GM19025 (cell line): ENCODE data around the gene SPDEF.

Experiments
- ATAC-seq: cut with Tn5 transposase; IDR thresholded peaks from one replicate; pipeline ENCODE4 v1.9.1; 2021; ENCODE audit warnings: mild to moderate bottlenecking, low read depth, moderate library complexity; ENCODE audit not compliant: unreplicated experiment

SPDEF gene

DNA sequence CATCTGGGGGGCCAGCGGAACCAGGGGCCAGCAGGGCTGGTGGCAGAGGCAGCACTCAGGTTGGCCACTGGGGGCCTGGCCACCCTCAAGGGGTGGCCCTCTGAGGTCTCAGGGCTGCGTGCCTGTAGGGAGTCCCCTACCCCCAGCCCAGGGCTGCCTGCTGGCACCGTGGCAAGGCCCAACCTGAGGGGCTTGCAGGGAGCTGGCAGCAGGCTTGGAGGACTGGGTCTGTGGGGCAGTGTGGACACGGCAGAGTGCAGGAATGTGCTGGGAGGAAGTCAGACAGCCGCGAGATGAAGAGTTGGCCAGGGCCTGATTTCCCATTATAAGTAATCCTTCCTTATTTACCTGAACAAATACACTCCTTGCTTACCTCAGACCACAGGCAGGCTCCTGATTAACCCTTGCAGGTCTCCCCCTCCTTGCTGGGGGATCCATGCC, at the start of gene SPDEF:
Gene SPDEF (minus strand): TSS at position 299 of the 441 bp plus-strand sequence. CDS start 11,874 bp downstream, outside the sequence.
- ATAC-seq = no peak

DNA sequence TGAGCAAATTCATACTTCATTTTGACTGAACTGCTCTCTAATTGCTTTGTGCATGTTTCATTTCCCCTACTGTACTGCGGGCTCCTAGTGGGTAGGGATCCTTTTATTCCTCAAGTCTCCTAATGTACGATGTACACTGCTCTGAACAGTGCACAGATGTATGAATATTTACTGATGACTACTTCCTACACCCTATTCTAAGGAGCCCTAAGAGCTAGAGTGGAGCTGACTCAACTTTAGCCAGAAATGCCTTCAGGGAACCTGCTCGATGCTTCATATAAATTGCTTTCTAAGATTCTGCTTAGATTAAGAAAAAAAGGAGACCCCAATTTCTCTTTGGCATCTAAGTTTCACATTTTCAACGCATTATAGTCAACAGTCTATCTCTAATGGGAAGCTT, 47.6 kb upstream of the SPDEF start:
- no peak for ATAC-seq

DNA sequence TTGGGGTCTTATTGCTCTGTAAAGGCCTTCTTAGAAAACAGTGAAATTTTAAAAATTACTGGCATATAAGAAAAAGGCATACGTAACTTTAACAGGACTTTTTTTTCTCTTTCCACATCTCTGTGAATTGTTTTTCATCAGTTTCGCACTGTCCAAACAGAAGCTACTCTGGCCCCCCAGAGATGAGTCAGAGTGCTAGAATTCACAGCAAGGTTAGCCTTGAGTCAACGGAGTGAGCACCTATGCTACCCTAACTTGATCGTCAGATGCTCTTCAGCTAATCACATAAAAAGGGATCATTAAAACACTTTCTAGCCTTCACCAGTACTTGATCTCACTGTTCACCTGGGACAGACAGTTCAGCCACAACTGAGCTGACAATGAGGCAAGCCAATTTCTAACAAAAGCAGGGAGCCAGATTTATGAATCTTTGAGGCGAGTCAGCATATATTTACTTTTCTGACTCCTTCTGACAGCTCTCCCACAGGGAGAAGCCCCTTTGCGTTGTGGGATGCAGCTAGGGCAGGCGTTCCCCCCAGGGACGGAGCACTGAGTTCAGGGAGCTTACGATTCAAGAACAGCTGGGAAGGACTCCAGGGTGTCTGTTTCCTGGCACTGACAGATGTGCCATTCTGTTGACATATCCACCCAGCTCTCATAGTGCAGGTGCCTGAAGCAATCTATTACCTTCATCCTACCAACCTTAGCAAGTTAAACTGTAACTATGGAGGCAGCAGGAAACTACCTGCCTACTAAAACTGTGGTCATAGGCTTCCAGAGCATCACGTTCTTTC, 46.4 kb upstream of the SPDEF start:
- ATAC-seq = no peak

DNA sequence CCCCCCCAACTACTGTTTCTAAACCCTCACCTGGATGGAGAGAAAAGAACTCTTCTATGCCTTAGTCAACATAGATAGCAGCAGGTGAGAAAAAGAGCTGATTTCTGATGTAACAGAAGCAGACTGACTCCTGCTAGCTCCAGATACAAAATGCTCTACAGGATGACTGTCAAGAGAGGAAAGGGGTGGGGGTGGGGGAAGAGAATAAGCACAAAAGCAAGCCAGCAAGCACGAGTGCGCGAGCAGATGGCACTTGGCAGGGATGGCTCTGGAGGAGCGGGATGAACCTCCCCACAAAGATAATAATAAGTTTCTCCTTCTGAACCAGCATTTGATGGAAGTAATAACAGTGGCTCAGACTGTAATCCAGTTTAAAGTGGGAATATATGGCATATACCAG, 45.6 kb upstream of the SPDEF start:
- no peak for ATAC-seq

DNA sequence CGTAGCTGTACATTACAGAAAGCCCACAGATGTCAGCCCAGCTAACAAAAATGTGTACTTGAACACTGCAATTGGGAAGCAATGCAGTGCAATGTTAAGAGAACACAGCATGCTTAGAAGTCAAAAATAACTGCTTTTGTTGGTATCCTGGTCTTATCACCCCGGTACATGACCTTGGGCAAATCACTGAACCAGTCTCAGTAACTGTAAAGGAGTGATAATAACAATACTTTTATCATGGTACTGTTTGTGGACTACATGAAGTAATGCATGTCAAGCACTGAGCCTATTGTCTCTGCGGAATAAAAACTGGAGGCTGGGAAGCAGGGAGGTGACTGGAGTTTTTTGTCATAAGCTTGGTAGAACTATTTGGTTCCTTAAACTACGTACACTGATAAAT, 44.7 kb upstream of the SPDEF start:
- no peak for ATAC-seq

DNA sequence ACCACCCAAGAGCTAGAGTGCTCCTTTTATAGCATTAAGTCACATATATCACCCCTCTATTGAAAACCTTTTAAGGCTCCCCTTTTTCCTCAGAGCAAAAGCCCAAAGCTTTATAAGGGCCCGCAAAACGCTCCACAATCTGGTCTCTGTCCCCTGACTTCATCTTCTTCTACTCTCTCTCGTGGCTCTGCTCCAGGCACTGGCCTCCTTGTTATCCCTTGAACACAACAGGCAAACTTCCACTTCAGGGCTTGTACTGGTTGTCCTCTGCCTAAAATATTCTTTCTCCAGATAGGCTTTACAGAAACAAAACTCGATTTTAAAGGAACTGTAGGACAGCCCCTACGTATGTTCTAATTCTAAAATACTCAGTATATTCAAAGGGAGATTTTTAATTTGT, 44.0 kb upstream of the SPDEF start:
- ATAC-seq = no peak

DNA sequence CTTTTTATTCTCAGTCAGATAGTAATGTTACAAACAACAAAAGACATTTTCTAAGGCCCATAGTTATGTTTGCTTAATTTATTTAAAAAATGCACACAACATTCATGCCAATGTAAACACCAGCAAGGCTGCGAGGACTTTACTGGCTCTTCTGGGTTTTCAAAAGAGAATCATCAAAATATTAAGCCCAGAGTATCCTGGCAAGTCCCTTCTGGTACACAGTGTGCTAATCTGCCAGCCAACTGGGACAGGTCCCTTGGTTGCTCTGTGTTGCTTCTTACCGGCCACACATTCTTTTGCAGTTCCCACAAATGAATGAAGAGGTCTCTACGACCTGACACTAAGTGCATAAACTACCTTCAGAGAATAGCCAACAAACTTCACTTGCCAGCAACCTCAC, 42.6 kb upstream of the SPDEF start:
- no peak for ATAC-seq

DNA sequence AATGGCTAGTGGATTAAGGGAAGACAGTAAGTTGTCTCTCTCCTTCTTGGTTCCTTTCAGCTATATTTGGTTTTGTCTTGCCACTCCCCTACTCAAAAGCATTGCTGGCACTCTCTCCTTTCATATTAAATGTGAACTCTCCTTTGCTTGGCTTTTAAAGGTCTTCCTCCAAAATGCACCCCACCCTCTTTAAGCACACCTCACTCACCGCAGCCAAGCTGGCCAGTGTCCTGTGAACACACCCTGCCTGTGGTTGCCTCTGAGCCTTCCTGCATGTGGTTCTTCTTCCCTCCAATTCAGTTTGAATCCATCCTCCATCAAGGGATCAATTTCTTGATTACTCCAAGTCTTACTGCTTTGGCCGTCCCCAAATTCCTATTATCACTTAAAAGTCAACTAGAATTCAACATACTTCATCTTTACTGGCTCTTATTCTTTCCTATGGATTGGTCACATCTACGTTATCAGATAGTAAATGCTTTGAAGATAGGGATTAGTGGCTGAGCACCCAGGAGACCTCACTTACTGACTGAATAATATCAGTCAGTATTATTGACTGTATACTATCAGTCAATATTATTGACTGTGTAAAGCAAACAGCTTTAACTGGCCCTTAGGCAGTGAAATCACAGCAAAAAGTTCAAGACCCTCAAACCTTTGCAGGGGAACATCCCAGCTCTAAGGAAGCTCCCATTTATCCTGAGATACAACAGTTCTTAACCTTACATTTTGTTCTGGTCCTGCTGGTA, 41.6 kb upstream of the SPDEF start:
- no peak for ATAC-seq

DNA sequence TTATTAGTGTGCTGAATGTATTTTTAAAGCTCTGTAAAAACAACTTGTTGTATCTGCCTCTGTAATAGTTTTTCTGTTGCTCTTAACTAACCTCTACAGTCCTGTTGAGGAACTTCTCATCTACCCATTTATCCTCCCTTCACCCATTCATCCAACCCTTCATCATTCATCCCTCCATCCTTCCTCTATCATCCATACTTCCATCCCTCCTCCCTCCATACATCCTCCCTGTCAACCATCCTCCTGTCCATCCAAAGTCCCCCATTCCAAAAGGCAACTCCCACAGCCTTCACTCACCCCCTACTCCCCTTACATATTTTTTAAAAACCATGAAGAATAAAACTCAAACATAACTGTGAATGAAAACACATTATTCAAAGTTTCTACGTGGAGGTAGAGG, 40.7 kb upstream of the SPDEF start:
- no peak for ATAC-seq

DNA sequence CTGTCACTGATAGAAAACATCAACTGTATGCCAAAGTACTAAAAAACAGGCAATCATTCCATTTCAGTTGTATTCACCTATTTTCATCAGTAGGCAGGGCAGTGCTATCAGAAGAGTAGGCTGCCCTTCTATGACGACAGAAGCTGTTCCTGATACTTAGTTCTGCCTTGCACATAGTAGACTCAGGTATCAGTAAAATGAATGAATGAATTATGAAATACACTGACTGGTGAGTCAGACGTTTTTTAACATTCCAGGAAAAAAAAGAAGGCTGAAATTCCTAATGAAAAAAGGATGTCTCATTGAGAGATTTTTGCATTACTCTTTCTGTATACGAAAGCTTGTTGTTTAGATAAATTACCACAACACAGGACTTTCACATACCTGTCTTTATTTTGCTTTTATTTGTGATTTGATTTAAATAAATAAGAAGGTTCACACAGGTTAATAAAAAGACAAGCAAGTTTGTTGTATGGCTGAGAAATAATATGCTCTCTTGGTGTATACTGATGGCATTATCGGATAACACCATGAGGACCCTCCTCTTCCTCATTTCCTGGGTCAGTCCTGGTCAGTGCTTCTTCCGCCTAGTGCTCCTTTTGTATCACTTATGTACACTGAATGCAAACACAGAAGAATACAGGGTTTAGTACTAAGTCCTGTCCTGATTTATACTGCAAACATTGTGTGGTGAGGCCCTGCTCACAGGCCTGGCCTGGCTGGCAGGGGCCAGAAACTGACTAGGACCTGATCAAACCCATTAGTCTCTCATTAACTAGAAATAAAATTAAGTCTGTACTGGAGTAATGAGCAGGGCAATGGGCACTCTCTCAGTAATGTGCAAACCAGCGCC, 39.4 kb upstream of the SPDEF start:
- ATAC-seq = no peak

DNA sequence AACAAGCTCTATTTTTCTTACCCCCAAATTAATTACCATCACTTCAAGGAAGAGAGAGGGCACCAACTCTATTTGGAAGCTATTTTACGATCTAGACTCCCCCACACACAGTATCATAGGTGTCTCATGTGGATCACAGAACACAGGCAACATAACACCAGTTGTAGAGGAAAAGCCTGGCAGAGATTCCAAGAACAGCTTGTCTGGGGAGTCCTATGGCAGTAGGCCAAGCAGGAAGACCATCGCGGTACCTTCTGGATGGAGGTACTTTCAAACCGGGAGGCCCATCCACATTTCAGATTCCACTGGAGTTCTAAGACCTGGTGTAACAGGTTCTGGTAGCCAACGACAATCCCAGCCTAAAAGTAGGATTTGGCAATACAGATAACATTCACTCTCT, 37.6 kb upstream of the SPDEF start:
- ATAC-seq = no peak

DNA sequence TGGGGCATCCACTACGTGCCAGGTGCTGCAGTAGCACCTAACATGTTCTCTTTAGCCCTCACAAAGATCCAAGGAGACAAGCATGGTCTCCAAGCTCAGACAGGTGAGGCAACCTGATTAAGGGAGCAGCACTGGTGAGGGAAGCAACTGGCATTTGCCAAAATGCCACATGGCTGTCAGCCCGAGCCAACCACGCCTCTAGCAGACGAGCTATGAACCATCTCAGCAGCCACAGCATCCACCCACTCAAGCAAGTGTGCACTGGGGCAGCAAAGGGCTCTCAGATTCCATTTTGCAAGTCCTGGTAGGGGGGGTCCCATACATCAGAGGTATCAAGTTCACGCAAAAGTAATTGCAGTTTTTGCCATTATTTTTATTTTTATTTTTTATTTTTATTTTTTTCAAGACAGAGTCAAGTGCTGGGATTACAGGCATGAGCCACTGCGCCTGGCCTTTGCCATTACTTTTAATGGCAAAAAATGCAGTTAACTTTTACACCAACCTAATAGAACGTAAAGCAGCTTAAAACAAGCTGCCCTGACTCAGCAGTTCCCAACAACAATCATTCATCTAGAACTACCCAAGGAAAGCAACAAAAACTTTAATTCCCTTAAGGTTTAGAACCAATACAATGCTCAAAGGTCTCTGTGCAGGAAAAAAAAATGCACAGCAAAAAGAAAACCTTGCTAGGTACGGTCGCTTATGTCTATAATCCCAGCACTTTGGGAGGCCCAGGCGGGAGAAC, 36.3 kb upstream of the SPDEF start:
- no peak for ATAC-seq

DNA sequence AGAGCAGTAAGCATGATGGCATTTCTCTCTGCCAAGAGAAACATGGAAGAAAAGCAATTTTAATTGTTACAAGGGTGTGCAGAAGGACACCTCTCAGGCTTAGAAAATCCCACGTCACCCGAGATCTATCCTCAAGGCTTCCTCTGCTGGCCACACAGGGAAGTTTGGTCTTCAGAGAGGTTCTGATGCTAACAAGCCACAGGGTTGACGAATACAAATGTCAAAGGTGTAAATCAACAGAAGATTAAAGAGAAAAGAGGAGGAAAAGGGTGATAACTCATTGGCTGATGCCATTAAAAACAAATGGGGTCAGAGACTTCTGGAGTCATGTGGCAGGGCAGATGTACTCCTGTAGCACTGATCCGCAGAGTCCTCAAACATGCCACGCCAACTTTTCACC, 33.6 kb upstream of the SPDEF start:
- ATAC-seq = no peak

DNA sequence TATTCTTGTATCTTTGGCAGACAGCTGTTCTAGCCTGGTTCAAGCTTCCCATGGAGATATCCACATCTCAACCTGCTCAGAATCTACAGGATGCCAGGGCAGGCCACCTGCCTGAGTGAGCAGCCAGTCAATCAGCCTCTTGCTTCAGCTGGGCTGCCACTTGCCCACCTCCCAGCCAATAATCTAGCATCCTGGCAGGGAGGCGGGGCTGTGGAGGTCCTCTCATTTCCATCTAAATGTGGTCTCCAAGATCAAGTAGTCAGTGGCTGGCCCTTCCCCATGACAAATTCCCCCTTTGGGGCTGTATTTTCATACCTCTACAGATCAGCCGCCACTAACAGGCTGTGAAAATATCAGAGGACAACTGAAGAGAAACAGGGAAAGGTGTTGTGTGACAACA, 33.0 kb upstream of the SPDEF start:
- no peak for ATAC-seq

DNA sequence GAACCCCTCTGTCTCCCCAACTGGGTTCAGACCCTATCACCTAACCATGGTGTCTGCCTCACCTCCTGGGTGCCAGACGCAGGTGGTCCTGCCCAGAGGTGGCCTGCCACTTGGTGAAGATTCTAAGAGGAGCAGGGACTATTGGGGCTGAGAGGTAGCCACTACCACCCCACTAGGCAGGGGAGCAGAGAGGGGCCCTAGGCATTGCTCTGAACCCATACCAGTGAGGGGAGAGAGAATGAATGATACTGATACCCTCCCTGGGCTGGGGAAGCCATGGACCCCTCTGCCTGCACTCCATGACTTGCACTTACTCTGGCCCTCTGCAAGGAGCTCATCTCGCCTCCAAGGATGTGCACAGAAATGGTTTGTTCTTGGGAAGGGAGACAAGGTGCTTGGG, 31.7 kb upstream of the SPDEF start:
- ATAC-seq = no peak

DNA sequence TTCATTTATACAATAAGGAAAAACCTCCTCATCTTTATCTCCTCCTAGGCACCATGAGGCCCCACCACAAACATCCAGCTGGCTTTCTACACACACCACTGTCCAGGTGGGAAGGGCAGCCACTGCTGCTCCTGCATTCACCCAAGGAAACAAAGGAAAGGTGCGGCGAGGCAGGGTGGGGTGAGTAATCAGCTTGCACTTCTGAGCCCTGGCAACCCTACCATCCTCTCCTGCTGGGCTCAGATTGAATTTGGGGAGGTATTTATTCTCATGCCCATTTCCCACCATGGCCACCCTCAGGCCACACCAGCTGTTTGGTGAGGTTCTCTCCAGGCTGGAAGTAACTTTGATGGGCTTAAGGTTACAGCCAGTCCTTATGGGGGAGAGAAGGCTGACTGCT, 31.2 kb upstream of the SPDEF start:
- ATAC-seq = no peak

DNA sequence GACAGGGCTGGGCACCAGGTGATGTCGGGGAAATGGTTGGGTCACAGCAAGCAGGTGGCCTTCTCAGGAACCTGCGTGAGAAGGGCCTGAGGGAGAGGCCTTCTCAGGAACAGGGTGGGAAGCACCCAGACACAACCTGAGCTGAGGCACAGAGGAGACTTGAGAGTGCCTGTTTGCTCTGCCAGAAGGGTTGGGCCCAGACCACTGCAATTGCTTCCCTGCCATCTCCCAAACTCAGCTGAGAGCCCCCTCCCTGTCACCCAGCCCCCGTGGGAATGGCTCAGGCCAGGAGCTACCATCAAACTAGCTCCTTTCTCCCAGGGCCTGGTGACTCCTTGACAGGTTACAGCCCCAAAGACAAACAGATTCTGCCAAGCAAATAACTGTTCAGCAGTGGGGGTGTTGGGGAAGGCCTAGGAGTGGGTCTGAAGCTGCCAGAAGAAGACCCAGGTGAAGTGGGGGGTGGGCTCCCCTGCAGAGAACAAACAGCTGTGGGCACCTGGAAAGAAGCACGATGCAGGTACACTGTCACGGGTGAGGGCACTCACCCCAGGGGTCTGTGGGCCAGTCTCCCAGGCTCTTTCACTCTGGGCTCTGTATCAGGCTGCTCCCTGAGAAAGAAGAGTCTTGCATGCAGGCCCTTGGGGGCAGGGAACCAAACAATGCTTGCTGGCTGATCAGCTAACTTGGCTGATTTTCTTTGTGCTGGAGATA, 30.4 kb upstream of the SPDEF start:
- ATAC-seq = no peak

DNA sequence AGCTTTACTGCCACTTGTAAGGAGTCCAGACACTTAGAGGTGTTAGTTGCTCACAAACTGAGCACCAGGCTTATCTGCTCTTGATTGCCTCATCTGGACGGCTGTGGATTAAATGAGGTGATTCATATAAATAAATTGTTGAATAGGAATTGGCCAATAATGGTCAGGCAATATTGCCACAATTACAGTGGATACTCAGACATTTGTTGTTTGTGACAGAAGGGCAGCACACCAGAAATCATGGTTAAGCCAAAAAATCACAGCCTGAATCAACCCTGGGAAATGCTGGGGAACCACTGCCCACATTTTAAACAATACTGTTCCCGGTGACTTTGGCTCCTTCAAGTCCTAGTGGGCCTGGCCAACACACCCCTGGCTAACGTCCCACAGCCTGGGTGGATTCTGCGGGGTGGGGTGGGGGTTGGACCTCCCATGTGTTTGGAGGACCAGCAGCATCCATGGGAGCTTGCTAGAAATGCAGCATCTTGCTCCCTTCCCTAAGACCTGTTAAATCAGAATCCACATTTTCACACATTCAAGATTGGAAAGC, 29.5 kb upstream of the SPDEF start:
- no peak for ATAC-seq

DNA sequence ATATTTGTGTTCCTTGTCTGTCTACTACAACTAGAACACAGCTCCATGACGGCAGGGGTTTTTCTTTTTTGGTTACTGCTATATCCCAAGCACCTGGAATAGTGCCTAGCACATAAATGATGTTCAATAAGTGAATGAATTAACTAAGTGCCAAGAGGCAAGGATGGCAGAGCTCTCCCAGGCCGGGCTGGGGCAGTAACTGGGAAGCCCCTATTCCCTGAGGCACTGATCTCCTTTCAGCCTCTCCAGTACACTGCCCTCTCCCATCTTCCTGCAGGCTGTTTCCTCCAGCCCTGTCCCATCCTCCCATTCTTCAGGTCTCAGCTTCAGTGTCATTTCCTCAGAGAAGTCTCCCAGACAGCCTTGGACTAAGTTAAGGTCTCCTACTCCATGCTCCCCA, 29.0 kb upstream of the SPDEF start:
- no peak for ATAC-seq

DNA sequence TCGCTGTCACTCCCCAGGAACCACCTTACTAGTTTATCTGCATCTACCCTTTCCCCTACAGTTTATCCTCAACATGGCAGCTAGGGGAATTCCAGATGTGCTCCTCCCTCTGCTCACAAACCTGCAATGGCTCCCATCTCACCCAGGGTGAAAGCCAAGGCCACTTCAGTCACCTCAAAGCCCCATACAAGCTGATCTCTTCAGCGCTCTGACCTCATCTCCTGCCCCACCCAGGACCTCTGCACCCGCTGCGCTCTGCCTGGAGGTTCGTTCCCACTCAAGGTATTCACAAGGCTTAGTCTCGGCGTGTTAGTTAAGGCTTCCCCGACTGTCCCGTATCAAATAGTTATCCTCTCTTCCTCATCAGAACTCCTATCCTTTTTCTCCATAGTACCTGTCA, 28.6 kb upstream of the SPDEF start:
- no peak for ATAC-seq
